GM12864 (cell line): ENCODE data around the gene ABHD14A.

Experiments used
- DNase-seq: peaks from one replicate; pipeline ENCODE4 v3.0.0-alpha.2; 2011; ENCODE audit warnings: low read depth
- H3K4me3 ChIP-seq: 2 replicates; pipeline ENCODE4 v1.5.1; 2011; ENCODE audit warnings: mild to moderate bottlenecking, low read depth, low read length, control low read depth
- TF ChIP-seq, protein P1 (sequence below): IDR thresholded peaks from 2 replicates; pipeline ENCODE4 v1.5.1; 2011; ENCODE audit warnings: low read depth, mild to moderate bottlenecking, moderate library complexity, low read length, control low read depth, inconsistent platforms; ENCODE audit errors: missing control alignments

ABHD14A gene

DNA sequence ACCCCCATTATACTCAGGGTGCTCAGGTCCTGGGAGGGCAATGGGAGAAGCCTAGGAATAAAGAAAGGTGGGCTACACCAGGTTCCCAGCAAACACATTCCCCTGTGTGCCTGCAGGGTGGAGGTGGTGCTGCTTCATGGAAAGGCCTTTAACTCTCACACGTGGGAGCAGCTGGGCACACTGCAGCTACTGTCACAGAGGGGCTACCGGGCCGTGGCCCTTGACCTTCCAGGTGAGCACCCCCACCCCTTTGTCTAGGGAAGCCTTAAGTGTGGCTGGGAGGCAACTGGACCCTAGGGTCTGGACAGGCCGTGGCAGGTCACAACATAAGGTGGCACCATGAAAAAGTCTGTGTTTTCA, 3.3 kb downstream of the ABHD14A start:
- TF ChIP-seq, protein P1, sequence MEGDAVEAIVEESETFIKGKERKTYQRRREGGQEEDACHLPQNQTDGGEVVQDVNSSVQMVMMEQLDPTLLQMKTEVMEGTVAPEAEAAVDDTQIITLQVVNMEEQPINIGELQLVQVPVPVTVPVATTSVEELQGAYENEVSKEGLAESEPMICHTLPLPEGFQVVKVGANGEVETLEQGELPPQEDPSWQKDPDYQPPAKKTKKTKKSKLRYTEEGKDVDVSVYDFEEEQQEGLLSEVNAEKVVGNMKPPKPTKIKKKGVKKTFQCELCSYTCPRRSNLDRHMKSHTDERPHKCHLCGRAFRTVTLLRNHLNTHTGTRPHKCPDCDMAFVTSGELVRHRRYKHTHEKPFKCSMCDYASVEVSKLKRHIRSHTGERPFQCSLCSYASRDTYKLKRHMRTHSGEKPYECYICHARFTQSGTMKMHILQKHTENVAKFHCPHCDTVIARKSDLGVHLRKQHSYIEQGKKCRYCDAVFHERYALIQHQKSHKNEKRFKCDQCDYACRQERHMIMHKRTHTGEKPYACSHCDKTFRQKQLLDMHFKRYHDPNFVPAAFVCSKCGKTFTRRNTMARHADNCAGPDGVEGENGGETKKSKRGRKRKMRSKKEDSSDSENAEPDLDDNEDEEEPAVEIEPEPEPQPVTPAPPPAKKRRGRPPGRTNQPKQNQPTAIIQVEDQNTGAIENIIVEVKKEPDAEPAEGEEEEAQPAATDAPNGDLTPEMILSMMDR: no peak
- no peak overlapping the region for H3K4me3 ChIP-seq
- no peak for DNase-seq

DNA sequence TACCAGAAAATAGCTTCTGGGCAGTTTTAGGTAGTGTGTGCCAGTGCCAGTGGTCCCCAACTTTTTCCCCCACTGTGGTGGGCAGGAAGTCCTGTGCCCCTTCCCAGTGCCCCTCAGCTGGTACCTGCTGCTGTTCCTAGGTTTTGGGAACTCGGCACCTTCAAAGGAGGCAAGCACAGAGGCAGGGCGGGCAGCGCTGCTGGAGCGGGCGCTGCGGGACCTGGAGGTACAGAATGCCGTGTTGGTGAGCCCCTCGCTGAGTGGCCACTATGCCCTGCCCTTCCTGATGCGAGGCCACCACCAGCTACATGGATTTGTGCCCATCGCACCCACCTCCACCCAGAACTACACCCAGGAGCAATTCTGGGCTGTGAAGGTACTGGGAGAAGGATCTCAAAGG, 5.4 kb downstream of the ABHD14A start:
- H3K4me3 ChIP-seq: no peak overlapping the region
- TF ChIP-seq, protein P1: no peak
- DNase-seq: no peak

DNA sequence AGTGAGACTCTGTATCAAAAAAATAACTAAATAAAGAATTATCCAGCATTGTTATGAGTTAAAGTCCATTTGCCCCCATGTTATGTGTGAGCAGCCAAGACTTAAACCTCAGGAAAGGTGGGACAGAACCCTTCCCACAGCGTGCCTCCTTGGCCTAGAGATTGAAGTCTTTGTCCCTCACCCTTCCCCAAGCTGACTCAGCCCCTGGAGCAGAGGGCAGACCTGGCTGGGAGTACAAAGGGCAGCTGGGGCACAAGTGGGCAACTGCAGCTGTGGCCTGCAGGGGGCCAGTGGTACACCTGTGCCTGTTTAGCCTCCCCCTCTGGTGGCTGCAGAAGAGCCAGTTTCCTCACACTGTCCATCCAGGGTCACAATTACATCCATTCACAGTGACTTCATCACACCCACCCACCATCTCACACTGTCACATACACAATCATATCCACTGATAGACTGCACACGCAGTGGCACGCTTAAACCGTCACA, 7.5 kb downstream of the ABHD14A start:
- no peak for DNase-seq
- TF ChIP-seq, protein P1: peak; percentile 80

DNA sequence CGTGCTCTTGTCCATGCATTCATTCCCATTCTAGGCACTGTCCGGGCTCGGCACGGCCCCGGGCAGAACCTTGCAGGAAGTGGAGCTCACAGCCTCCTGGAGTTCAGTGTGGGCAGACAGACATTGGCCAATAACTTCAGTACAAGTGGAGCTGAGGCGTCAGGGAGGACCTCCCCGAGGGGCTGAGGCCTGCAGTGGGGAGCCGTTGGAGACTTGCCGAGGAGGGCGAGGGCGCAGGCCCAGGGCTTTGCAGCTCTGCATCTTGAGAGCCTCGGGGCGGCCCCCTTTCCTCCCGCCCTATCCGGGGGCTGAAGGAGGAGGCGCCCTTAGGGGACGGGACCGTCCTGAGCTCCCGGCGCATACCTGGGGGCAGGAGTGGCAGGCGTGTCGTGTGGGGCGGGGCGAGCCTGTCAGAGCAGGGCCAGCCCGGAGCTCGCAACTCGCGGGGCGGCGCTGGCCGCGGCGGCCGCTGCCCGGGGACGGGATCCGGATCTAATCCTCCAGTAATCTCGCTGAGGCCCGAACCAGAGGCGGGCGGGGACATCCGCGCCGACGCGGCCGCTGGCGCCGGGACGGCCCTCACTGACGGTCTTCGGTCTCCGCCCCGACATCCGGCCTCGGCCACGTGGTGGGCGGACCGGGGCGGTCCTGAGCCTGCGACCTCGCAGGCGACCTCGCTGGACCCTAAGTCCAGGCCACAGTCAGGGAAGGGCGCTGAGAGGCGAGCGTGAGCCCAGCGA, 8.1 kb downstream of the ABHD14A start, which contains the start of gene ACY1:
ACY1 (plus strand) TSS at position 698 of the 740 bp plus-strand sequence. CDS start 530 bp downstream, outside the sequence.
- H3K4me3 ChIP-seq: peak within 1 kb of the TSS; percentile 63
- TF ChIP-seq, protein P1: no peak
- DNase-seq: peak; percentile 34

More for the DNA sequence above, 7.5 kb downstream of the ABHD14A start:
- peak overlapping the region; percentile 63 for H3K4me3 ChIP-seq

DNA sequence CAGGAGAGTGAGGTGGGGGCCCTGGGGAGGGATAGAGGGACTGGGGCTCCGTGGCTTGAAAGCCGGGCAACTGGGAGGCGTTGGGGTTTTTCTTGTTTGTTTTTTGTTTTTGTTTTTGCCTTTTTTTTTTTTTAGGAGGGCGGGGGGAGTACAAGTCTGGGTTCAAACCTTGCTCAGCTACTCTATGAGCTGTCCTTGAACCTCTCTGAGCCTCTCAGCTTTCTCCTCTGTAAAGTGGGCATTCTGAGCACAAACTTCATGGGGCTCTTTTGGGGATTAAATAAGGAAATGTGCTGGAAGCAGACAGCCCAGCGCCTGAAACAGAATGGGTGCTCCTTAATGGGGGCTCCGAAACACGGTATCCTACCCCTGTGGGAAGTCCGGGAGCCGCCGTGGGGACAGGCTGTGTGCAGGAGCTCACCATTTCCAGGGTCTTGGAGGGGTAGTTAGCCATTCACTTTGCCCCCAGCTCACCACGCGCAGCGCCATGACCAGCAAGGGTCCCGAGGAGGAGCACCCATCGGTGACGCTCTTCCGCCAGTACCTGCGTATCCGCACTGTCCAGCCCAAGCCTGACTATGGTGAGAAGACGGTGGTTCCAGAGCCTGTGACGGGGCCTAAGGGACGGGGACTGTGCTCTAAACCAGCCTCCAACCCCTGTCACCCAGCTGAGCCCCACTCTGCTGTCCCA, 8.9 kb downstream of the ABHD14A start:
- DNase-seq: no peak
- peak overlapping the region; percentile 63 for H3K4me3 ChIP-seq
- TF ChIP-seq, protein P1: no peak

DNA sequence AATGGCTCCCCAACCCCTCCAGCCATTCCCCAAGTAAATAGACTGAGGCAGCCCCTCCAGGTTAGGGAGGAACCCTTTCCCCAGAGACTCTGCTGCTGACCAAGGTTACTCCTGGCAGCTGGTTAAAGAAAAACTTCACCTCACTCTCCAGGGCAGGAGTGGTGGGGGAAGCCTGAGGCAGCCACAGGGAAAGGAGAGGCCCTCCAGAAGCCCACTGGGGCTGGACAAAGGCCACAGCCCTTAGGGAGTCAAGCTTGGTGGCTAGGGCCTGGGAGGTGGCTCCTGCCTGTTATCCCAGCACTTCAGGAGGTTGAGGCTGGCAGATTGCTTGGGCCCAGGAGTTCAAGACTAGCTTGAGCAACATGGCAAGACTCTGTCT, 9.4 kb downstream of the ABHD14A start:
- no peak for DNase-seq
- no peak overlapping the region for H3K4me3 ChIP-seq

More for the DNA sequence above, 9.4 kb downstream of the ABHD14A start:
- TF ChIP-seq, protein P1: no peak
